Fibroblast of lung (primary cell): Measurements from ENCODE around the gene CFAP53. TPM values are rescaled to one million over a fixed set of nuclear protein-coding genes. Genes with fewer than 3 reads are reported as not detected.
"Not testable (repeated sequence)": the region's sequence is repeated elsewhere in the genome, so short reads cannot be mapped to it uniquely, and the experiment has no call there.

ENCODE experiments used
- DNase-seq, 2 donors: peaks; one replicate each; pipeline versions ENCODE4 v3.0.0 to v3.0.0-alpha.2; 2010; ENCODE audit warnings: low read depth in 2 of 2
- H2AFZ ChIP-seq: 2 replicates; pipeline ENCODE4 v1.5.1; 2012; ENCODE audit warnings: low read length, control low read depth, inconsistent platforms
- H3K27ac ChIP-seq: 2 replicates; pipeline ENCODE4 v1.5.1; 2011; ENCODE audit warnings: low read length, control low read depth; ENCODE audit not compliant: insufficient read depth
- H3K27me3 ChIP-seq: 2 replicates; pipeline ENCODE4 v1.5.1; 2011; ENCODE audit warnings: mild to moderate bottlenecking, low read length; ENCODE audit not compliant: control insufficient read depth, insufficient read depth
- H3K36me3 ChIP-seq: 2 replicates; pipeline ENCODE4 v1.5.1; 2011; ENCODE audit warnings: low read length; ENCODE audit not compliant: control insufficient read depth, insufficient read depth
- H3K4me1 ChIP-seq: 2 replicates; pipeline ENCODE4 v1.5.1; 2011; ENCODE audit warnings: low read length; ENCODE audit not compliant: control insufficient read depth, insufficient read depth; ENCODE audit errors: extremely low read depth
- H3K4me2 ChIP-seq: 2 replicates; pipeline ENCODE4 v1.5.1; 2011; ENCODE audit warnings: low read length, control low read depth; ENCODE audit not compliant: insufficient read depth; ENCODE audit errors: extremely low read depth
- H3K4me3 ChIP-seq, 4 experiments: fragments of 200-600 bp in 1 of 4; sonication (generic) in 1 of 4; replicated peaks in 1 of 4; 2 replicates each; pipeline ENCODE4 v1.5.1; 2011 to 2016; ENCODE audit warnings: low read length in 4 of 4, low read depth in 3 of 4, mild to moderate bottlenecking in 3 of 4, control low read depth in 2 of 4, inconsistent platforms in 1 of 4, mixed read lengths in 1 of 4; ENCODE audit not compliant: insufficient read depth in 1 of 4; ENCODE audit errors: control extremely low read depth in 1 of 4
- H3K79me2 ChIP-seq: 2 replicates; pipeline ENCODE4 v1.5.1; 2012; ENCODE audit warnings: mild to moderate bottlenecking, low read length, inconsistent platforms; ENCODE audit not compliant: control insufficient read depth, insufficient read depth
- H3K9ac ChIP-seq: 2 replicates; pipeline ENCODE4 v1.5.1; 2011; ENCODE audit warnings: mild to moderate bottlenecking, low read length, control low read depth; ENCODE audit not compliant: insufficient read depth
- H3K9me3 ChIP-seq: 2 replicates; pipeline ENCODE4 v1.5.1; 2012; ENCODE audit warnings: low read depth, low read length; ENCODE audit not compliant: control insufficient read depth, insufficient read depth
- H4K20me1 ChIP-seq: 2 replicates; pipeline ENCODE4 v1.5.1; 2011; ENCODE audit warnings: low read length; ENCODE audit not compliant: control insufficient read depth, insufficient read depth; ENCODE audit errors: extremely low read depth
- EZH2 ChIP-seq: IDR thresholded peaks from 2 replicates; pipeline ENCODE4 v1.5.1; 2012; ENCODE audit warnings: low read length, control low read depth, mild to moderate bottlenecking; ENCODE audit errors: missing control alignments
- polyA plus RNA-seq, 2 donors: library from polyadenylated mRNA; depleted of rRNA in 1 of 2; stranded (reverse) in 1 of 2; unstranded in 1 of 2; fragments of >200 nt; gene quantifications; 2 replicates each; pipeline ENCODE4 v1.2.1, GENCODE V29; 2011 to 2012; ENCODE audit warnings: missing spikeins in 1 of 2
- total RNA-seq: library from RNA; depleted of rRNA; stranded (reverse); fragments of >200 nt; gene quantifications from 2 replicates; pipeline ENCODE4 v1.2.1, GENCODE V29; 2014
- TF ChIP-seq, protein P1 (sequence below), 2 donors: IDR thresholded peaks in 1 of 2; conservative IDR thresholded peaks in 1 of 2; 1 replicate in 1 of 2; 2 replicates in 1 of 2; pipeline ENCODE4 v1.5.1; 2011 to 2012; ENCODE audit warnings: low read length in 2 of 2, control low read depth in 1 of 2, inconsistent platforms in 1 of 2, low read depth in 1 of 2, mild to moderate bottlenecking in 1 of 2

CFAP53 gene
- total and polyA plus RNA-seq, 2 donors (not counting 1 experiment from before 2014, with no cell fraction given): 0.11 to 0.99 TPM

- Histone ChIP-seq H3K27me3 (no peaks in the 10 kb centered on the region), H4K20me1 (no peaks in the 10 kb centered on the region), H3K4me3 (no peak overlapping the region), H3K4me1 (no peaks in the 10 kb centered on the region), H3K36me3 (no peaks in the 10 kb centered on the region), H2AFZ (no peak overlapping the region), H3K79me2 (no peaks in the 10 kb centered on the region), H3K9ac (no peak overlapping the region), H3K27ac (no peak overlapping the region), H3K4me2 (no peak overlapping the region), H3K9me3 (no peaks in the 10 kb centered on the region)
- no peak for DNase-seq
- TF ChIP-seq, protein P1, sequence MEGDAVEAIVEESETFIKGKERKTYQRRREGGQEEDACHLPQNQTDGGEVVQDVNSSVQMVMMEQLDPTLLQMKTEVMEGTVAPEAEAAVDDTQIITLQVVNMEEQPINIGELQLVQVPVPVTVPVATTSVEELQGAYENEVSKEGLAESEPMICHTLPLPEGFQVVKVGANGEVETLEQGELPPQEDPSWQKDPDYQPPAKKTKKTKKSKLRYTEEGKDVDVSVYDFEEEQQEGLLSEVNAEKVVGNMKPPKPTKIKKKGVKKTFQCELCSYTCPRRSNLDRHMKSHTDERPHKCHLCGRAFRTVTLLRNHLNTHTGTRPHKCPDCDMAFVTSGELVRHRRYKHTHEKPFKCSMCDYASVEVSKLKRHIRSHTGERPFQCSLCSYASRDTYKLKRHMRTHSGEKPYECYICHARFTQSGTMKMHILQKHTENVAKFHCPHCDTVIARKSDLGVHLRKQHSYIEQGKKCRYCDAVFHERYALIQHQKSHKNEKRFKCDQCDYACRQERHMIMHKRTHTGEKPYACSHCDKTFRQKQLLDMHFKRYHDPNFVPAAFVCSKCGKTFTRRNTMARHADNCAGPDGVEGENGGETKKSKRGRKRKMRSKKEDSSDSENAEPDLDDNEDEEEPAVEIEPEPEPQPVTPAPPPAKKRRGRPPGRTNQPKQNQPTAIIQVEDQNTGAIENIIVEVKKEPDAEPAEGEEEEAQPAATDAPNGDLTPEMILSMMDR (conservative IDR thresholded peaks at IDR 0.05 in 1 of 2, IDR thresholded peaks at IDR 0.05 in 1 of 2; ENCODE audit: low read depth in 1 of 2, low read length in 2 of 2): no peak
- TF ChIP-seq EZH2: no peak
These were observed 16.7 kb downstream of the CFAP53 start for GRCh38 chr18:50249576-50249975.

GRCh38 chr18:50247561-50247960 lies 18.7 kb downstream of the CFAP53 start:
- Histone ChIP-seq H3K36me3 (no peaks in the 10 kb centered on the region), H3K4me1 (no peaks in the 10 kb centered on the region), H3K27me3 (no peaks in the 10 kb centered on the region), H2AFZ (no peak overlapping the region), H3K4me2 (no peak overlapping the region), H3K4me3 (no peak overlapping the region), H3K9ac (no peak overlapping the region), H3K27ac (no peak overlapping the region), H3K9me3 (no peaks in the 10 kb centered on the region), H3K79me2 (no peaks in the 10 kb centered on the region), H4K20me1 (no peaks in the 10 kb centered on the region)
- DNase-seq: no peak
- TF ChIP-seq, protein P1 (conservative IDR thresholded peaks at IDR 0.05 in 1 of 2, IDR thresholded peaks at IDR 0.05 in 1 of 2; ENCODE audit: low read depth in 1 of 2, low read length in 2 of 2): no peak
- TF ChIP-seq EZH2: no peak

GRCh38 chr18:50241768-50242167 lies 24.5 kb downstream of the CFAP53 start:
- H3K4me3 ChIP-seq, DNase-seq, H3K79me2 ChIP-seq, H2AFZ ChIP-seq, H3K27me3 ChIP-seq, H3K4me2 ChIP-seq, H3K9ac ChIP-seq, H3K27ac ChIP-seq, H3K9me3 ChIP-seq, H4K20me1 ChIP-seq, H3K36me3 ChIP-seq, H3K4me1 ChIP-seq: not testable (repeated sequence)
